Measurements from ENCODE around the gene ZDHHC11.
"Not testable (repeated sequence)": the region's sequence is repeated elsewhere in the genome, so short reads cannot be mapped to it uniquely, and the experiment has no call there.

Gene ZDHHC11

DNA sequence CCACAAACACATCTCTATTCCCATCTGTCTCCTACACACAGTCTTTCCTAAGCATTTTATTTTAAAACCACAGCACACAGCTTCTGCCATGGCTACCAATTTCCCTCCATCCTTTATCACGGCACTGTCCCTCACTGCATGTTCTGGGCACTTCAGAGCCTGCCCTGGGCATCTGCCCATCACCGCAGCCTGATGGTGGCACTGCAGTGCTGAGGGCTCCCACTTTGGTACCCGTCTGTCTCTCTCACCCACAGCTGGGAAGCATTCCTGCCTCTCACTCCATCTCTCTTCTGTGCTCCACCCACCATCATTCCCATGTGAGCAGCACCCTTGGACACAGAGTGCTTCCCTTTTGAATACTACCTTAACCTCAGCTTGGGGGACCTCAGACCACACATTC lies 31.7 kb downstream of the ZDHHC11 start:
- H3K36me3 ChIP-seq (ENCODE audit: insufficient read depth, low read length): peaks cover 18% of the 10 kb centered on the region
- H2AFZ ChIP-seq (ENCODE audit: low read depth, low read length): no peak overlapping the region
- no peaks in the 10 kb centered on the region for H3K4me1 ChIP-seq (ENCODE audit: insufficient read depth, low read length)
- H3K27me3 ChIP-seq (ENCODE audit: insufficient read depth, low read length): no peaks in the 10 kb centered on the region
- peaks cover 3% of the 10 kb centered on the region for H3K9me3 ChIP-seq (ENCODE audit: low read length)
- no peak overlapping the region for H3K4me3 ChIP-seq (ENCODE audit: low read length)

DNA sequence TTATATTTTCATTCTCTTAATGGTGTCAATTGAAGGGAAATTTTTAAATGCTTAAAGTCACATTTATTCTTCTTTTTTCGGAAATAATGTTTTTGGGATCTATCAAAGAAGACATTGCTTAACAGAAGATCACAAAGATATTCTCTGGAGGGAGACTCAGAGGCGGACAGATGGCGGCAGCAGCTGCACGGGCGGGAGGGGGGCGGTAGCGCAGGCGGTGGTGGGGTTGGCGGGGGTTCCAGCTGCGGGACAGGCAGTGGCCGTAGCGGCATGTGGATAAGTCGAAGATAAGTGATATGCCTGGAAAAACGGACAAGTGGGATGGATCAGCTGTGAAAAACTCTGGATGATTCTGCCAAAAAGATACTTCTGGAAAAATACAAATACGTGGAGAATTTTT lies 34.6 kb downstream of the ZDHHC11 start:
- Histone ChIP-seq H3K9me3 (ENCODE audit: low read length) (peaks cover 3% of the 10 kb centered on the region), H2AFZ (ENCODE audit: low read depth, low read length) (no peak overlapping the region), H3K36me3 (ENCODE audit: insufficient read depth, low read length) (peaks cover 9% of the 10 kb centered on the region), H3K4me1 (ENCODE audit: insufficient read depth, low read length) (no peaks in the 10 kb centered on the region), H3K27me3 (ENCODE audit: insufficient read depth, low read length) (no peaks in the 10 kb centered on the region), H3K4me3 (ENCODE audit: low read length) (no peak overlapping the region)

DNA sequence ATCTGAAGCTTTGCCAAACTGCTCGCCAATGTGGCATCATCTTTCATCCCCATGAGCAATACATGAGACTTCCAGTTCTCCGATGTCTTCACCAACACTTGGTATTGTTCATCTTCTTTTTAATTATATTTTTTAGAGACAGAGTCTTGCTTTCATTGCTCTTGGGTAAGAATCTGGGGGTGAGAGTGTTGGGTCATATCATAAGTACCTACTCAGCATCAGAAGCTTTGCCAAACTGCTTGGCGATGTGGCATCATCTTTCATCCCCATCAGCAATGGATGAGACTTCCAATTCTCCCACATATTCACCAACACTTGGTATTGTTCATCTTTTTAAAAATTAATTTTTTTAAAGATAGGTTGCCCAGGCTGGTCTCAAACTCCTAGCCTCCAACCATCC lies 35.3 kb downstream of the ZDHHC11 start:
- H2AFZ ChIP-seq (ENCODE audit: low read depth, low read length): no peak overlapping the region
- no peaks in the 10 kb centered on the region for H3K27me3 ChIP-seq (ENCODE audit: insufficient read depth, low read length)
- peaks cover 9% of the 10 kb centered on the region for H3K36me3 ChIP-seq (ENCODE audit: insufficient read depth, low read length)
- H3K4me3 ChIP-seq (ENCODE audit: low read length): no peak overlapping the region
- H3K9me3 ChIP-seq (ENCODE audit: low read length): peaks cover 3% of the 10 kb centered on the region
- no peaks in the 10 kb centered on the region for H3K4me1 ChIP-seq (ENCODE audit: insufficient read depth, low read length)

DNA sequence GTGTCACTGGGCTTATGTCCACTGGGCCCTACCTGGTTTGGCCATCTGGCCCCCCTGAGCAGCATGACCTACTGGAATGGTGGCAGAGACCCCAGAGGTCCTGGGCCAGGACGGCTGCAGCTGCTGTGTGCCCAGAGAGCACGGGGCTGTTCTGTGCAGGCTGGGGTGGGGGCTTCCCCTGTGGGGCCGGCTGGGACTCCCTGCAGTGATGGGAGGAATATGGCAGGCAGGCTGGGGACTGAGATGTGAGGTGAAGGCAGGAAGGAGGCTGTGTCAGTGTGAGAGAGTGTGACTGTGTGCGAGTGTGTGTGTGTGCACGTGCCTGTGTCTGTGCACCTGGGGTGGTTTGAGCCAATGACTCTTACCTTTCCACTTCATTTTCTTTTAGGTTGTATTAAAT lies 37.2 kb downstream of the ZDHHC11 start:
- not testable (repeated sequence) for H3K9me3 ChIP-seq (ENCODE audit: low read length); H3K4me3 ChIP-seq (ENCODE audit: low read length); H3K27me3 ChIP-seq (ENCODE audit: insufficient read depth, low read length); H3K4me1 ChIP-seq (ENCODE audit: insufficient read depth, low read length); H2AFZ ChIP-seq (ENCODE audit: low read depth, low read length); H3K36me3 ChIP-seq (ENCODE audit: insufficient read depth, low read length)

DNA sequence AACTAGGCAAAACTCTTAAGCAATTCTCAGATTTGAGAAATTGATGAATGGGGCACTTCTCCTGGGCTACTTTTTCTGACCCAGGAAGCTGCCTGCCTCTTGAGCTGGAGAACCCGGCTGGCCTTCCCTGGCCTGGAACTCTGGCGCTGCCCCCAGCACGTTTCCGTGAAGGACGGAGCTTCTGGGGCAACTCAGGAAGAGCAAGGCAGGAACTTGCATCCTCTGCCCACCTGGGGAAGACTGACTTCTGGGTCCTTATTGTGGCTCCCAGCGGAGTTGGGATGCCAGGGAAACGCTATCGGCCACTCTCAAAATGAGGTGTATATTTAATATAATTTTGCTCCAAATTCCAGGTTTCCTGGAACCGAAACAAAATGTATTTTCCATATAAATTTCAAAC lies 39.4 kb downstream of the ZDHHC11 start:
- H2AFZ ChIP-seq (ENCODE audit: low read depth, low read length); H3K9me3 ChIP-seq (ENCODE audit: low read length); H3K4me1 ChIP-seq (ENCODE audit: insufficient read depth, low read length); H3K36me3 ChIP-seq (ENCODE audit: insufficient read depth, low read length); H3K27me3 ChIP-seq (ENCODE audit: insufficient read depth, low read length); H3K4me3 ChIP-seq (ENCODE audit: low read length): not testable (repeated sequence)

DNA sequence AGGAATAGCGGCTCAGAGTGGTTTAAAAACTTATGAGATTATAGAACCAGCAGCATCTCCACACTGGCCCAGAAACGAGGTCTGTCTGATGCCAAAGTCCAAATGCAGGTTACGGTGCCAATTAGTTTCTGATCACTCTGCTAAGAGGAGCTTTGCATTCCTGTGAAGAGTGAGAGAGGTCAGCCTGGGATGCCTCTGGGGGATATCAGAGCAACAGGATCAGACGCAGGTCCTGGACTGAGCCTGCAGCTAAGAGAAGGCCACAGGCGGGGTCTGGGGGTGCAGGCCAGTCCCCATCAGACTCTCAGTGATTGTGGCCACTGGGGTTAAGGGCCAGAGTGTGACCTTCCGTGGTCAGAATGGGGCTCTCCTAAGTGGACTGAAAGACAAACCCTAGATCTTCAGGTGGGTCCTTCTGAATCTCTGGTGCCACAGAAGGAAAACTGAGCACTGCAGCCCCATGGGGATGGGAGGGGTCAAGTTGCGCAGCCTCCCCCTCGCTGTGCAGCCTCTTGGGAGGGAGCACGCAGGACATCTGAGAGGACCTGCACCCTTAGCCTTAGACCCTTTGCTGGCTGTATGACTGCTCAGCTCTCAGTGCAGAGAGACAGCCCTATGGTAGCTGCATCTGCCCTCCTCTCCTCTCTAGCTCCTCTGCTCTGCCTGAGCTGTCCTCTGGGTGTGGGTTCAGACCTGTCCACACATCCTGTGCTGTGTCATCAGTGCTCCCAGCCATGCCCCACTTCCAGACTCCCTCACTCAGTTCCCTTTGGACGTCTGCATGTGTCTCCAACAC lies 42.9 kb downstream of the ZDHHC11 start:
- H3K4me3 ChIP-seq (ENCODE audit: low read length); H2AFZ ChIP-seq (ENCODE audit: low read depth, low read length); H3K27me3 ChIP-seq (ENCODE audit: insufficient read depth, low read length); H3K4me1 ChIP-seq (ENCODE audit: insufficient read depth, low read length); H3K36me3 ChIP-seq (ENCODE audit: insufficient read depth, low read length); H3K9me3 ChIP-seq (ENCODE audit: low read length): not testable (repeated sequence)

DNA sequence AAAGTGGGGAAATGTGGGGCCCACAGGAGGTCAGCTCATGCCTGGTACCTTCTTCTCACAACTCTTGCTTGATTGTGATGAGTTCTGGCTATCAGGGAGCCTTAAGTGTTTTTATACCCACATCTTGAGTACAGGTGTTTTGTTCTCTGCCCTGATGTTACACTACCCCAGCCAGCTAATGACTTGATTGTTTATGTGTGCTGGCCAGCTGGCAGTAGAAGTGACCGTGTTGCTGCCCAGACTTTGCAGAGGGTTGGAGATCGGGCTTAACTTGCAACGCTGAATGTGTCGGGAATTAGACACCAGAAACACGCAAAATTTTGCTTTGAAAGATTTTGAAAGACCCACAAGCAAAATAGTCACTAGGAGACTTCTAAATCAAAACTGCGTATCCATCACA lies 49.3 kb downstream of the ZDHHC11 start:
- H3K9me3 ChIP-seq (ENCODE audit: low read length): peaks cover 4% of the 10 kb centered on the region
- no peak overlapping the region for H3K4me3 ChIP-seq (ENCODE audit: low read length)
- no peaks in the 10 kb centered on the region for H3K27me3 ChIP-seq (ENCODE audit: insufficient read depth, low read length)
- H3K36me3 ChIP-seq (ENCODE audit: insufficient read depth, low read length): no peaks in the 10 kb centered on the region
- no peak overlapping the region for H2AFZ ChIP-seq (ENCODE audit: low read depth, low read length)
- peaks cover 2% of the 10 kb centered on the region for H3K4me1 ChIP-seq (ENCODE audit: insufficient read depth, low read length)

DNA sequence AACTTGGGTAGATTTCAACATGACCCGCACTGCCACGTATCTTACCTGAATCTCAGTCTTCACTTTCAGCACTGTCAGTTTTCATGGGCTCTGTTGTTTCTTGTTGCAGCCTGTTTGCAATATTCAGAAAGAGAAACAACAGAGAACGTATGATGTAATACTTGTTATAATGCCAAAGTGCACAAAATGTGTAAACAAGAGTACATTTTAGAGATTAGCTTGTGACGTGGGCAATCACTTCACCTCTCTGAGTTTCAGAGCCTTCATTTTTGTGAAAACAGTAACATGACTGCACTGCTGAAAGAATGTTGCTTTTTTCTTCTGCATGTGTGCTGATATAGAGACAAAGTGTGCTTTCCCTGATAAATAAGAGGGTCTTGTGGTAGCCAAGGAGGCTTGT lies 49.7 kb downstream of the ZDHHC11 start:
- H3K36me3 ChIP-seq (ENCODE audit: insufficient read depth, low read length); H2AFZ ChIP-seq (ENCODE audit: low read depth, low read length); H3K9me3 ChIP-seq (ENCODE audit: low read length); H3K4me1 ChIP-seq (ENCODE audit: insufficient read depth, low read length); H3K27me3 ChIP-seq (ENCODE audit: insufficient read depth, low read length); H3K4me3 ChIP-seq (ENCODE audit: low read length): not testable (repeated sequence)

DNA sequence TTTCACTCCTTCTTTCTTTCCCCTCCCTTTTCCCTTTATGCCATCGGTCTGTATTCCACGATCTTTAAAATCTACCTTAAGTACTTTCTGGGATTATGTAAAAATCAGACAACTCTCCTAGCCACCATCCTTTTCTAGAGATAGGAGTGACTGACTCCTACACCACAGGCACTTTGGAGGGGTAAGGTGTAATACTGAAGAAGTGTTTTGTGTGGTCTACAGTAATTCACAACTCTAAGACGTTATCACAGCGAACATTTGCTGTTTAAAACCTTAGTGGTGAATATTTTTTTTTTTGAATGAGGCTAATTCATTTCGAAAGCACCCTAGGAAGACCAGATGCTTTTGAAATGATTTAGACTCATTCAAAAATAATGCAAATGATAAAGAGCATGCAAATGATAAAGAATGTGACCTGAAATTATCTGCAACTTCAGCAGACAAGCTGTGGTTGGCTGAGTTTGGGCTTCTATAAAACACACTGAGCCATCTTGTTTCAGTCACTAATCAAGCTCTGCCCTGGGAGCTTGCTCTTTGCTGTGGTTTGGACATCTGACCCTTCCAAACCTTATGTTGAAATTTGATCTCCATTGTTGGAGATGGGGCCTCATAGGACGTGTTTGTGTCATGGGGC lies 52.2 kb downstream of the ZDHHC11 start:
- not testable (repeated sequence) for H3K9me3 ChIP-seq (ENCODE audit: low read length); H3K27me3 ChIP-seq (ENCODE audit: insufficient read depth, low read length); H3K4me3 ChIP-seq (ENCODE audit: low read length); H3K36me3 ChIP-seq (ENCODE audit: insufficient read depth, low read length); H3K4me1 ChIP-seq (ENCODE audit: insufficient read depth, low read length); H2AFZ ChIP-seq (ENCODE audit: low read depth, low read length)

DNA sequence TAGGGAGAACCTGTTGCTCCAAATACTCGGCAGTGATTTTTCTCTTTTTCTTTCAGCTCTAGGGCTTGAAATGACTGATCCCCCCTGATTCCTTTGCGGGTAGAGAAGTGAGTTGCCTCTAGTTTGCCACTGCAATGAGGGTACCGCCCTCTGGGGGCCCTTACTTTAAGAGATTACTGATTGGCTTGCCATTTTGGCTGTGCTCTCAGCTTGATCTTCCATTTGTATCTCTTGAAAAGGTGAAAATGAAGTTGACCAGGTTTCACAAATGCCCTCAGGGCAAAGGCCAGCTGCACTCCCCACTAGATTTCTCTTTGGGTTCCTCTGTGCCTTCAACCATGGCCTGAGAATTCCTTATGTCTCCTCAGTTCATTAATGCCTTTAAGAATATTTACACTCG lies 52.8 kb downstream of the ZDHHC11 start:
- H3K36me3 ChIP-seq (ENCODE audit: insufficient read depth, low read length); H3K4me3 ChIP-seq (ENCODE audit: low read length): not testable (repeated sequence)

DNA sequence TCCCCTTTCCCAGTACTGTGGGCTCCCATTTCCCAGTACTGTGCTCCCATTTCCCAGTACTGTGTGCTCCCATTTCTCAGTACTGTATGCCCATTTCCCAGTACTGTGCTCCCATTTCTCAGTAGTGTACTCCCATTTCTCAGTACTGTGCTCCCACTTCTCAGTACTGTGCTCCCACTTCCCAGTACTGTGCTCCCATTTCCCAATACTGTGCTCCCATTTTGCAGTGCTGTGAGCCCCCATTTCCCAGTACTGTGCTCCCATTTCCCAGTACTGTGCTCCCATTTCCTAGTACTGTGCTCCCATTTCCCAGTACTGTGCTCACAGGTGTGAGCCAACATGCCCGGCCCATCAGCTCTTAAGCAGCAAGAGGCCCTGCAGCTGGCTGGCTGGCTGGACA lies 54.9 kb downstream of the ZDHHC11 start:
- H3K27me3 ChIP-seq (ENCODE audit: insufficient read depth, low read length); H3K9me3 ChIP-seq (ENCODE audit: low read length); H3K4me3 ChIP-seq (ENCODE audit: low read length); H3K36me3 ChIP-seq (ENCODE audit: insufficient read depth, low read length); H3K4me1 ChIP-seq (ENCODE audit: insufficient read depth, low read length); H2AFZ ChIP-seq (ENCODE audit: low read depth, low read length): not testable (repeated sequence)

More for the DNA sequence above, 52.8 kb downstream of the ZDHHC11 start:
- not testable (repeated sequence) for H3K27me3 ChIP-seq (ENCODE audit: insufficient read depth, low read length); H3K4me1 ChIP-seq (ENCODE audit: insufficient read depth, low read length); H2AFZ ChIP-seq (ENCODE audit: low read depth, low read length); H3K9me3 ChIP-seq (ENCODE audit: low read length)

DNA sequence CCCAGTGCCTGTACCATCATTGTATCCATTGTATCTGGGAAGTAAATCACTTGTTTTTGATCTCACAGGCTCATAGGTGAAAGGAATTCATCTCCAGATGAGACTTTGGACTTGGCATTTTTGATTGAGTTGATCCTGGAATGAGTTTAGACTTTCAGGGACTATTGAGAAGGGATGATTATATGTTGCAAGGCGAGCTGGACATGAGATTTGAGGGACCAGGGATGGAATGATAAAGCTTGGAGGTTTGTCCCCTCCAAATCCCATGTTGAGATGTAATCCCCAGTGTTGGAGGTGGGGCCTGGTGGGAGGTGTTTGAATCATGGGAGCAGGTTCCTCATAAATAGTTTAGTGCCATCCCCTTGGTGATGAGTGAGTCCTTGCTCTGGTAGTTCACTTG lies 55.8 kb downstream of the ZDHHC11 start:
- not testable (repeated sequence) for H3K9me3 ChIP-seq (ENCODE audit: low read length); H3K36me3 ChIP-seq (ENCODE audit: insufficient read depth, low read length); H2AFZ ChIP-seq (ENCODE audit: low read depth, low read length); H3K27me3 ChIP-seq (ENCODE audit: insufficient read depth, low read length); H3K4me1 ChIP-seq (ENCODE audit: insufficient read depth, low read length); H3K4me3 ChIP-seq (ENCODE audit: low read length)

DNA sequence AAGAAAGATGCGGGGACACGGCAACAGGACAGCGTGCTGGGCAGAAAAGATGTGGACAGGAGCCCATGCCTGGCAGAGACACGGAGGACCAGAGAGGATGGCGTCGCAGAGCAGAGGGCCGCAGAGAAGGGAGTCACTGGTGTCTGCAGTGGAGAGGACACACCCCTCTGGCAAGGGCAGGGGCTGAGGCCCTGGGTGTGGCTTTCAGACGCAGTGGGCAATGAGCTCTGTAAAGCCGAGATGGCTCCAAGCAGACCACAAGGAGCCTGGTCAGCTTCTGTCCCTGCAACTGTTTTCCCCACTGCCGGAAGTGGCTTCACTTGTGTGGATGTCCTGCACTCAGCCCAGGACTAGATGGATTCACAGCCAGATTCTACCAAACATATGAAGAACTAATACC lies 62.1 kb downstream of the ZDHHC11 start:
- not testable (repeated sequence) for H3K4me3 ChIP-seq (ENCODE audit: low read length); H3K36me3 ChIP-seq (ENCODE audit: insufficient read depth, low read length); H3K4me1 ChIP-seq (ENCODE audit: insufficient read depth, low read length); H3K9me3 ChIP-seq (ENCODE audit: low read length); H2AFZ ChIP-seq (ENCODE audit: low read depth, low read length); H3K27me3 ChIP-seq (ENCODE audit: insufficient read depth, low read length)

DNA sequence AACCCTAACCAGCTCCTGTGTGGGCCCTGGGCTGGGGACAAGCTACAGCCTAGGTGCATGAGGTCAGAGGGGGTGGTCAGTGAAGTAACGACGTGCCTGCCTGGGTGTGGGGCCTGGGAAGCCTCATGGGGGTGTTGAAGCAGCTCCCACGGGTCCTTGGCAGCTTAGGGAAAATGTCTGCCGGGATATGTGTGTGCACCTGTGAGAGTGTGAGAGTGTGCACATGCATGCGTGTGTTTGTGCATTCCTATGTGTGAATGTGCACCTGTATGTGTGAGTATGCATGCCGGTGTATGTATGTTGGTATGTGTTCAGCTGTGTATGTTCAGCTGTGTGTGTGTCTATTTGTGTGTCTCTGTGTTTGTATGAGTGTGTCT lies 62.9 kb downstream of the ZDHHC11 start:
- not testable (repeated sequence) for H2AFZ ChIP-seq (ENCODE audit: low read depth, low read length); H3K27me3 ChIP-seq (ENCODE audit: insufficient read depth, low read length); H3K4me3 ChIP-seq (ENCODE audit: low read length)

More for the DNA sequence above, 62.9 kb downstream of the ZDHHC11 start:
- H3K4me1 ChIP-seq (ENCODE audit: insufficient read depth, low read length); H3K36me3 ChIP-seq (ENCODE audit: insufficient read depth, low read length); H3K9me3 ChIP-seq (ENCODE audit: low read length): not testable (repeated sequence)
